HG02610 (cell line): ENCODE data around the gene PRDM7.
"Not testable (repeated sequence)": the region's sequence is repeated elsewhere in the genome, so short reads cannot be mapped to it uniquely, and the experiment has no call there.

Experiments
- ATAC-seq: cut with Tn5 transposase; IDR thresholded peaks from one replicate; pipeline ENCODE4 v1.9.1; 2021; ENCODE audit warnings: mild to moderate bottlenecking, moderate library complexity; ENCODE audit not compliant: unreplicated experiment

PRDM7 gene

GRCh38 chr16:90077240-90077756, at the start of gene PRDM7:
Gene PRDM7, minus strand, starts transcription at chr16:90077331. Its CDS starts 1,421 bp downstream, at chr16:90075910.
- ATAC-seq: peak; percentile 87

- not testable (repeated sequence) for ATAC-seq
These were observed 44.7 kb upstream of the PRDM7 start for GRCh38 chr16:90121846-90122245.

DNA sequence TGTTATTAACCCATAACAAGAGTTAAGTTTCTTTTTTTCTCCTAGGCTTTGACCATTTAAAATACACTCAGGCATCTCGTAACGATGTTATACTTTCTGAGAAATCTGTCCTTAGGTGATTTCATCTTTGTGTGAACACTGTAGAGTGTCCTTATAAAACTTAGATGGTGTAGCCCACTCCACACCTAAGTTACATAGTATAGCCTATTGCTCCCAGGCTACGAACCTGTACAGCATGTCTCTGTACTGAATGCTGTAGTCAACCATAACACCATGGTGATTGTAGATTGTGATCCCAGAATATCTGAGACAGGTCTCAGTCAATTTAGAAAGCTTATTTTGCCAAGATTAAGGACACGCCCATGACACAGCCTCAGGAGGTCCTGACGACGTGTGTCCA, 30.5 kb upstream of the PRDM7 start:
- not testable (repeated sequence) for ATAC-seq

DNA sequence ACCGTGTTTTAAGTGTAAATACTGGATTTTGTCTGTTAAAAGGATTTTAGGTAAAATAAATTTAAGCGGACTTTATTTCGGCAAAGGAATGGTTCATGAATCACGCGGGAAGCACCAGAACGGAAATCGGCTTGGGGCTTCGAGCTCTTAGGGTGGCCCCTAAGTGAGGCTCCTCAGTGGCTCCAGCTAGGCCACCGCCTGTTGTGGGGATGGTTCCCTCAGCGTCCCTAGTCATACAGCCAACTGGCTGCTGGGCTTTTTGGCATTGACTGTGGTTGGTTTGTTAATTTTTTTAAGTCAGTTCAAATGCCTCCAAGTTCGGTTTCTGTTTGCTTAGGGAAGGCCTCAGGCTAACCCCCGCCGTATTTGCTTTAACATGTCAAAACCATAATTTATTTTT, 29.9 kb upstream of the PRDM7 start:
- ATAC-seq: not testable (repeated sequence)

GRCh38 chr16:90106271-90106670, 29.1 kb upstream of the PRDM7 start:
- ATAC-seq: not testable (repeated sequence)

GRCh38 chr16:90104725-90105124, 27.6 kb upstream of the PRDM7 start:
- not testable (repeated sequence) for ATAC-seq

GRCh38 chr16:90102086-90102884, 25.2 kb upstream of the PRDM7 start:
- not testable (repeated sequence) for ATAC-seq

- not testable (repeated sequence) for ATAC-seq
These were observed 24.2 kb upstream of the PRDM7 start for GRCh38 chr16:90101332-90101731.

GRCh38 chr16:90100790-90101189, 23.7 kb upstream of the PRDM7 start:
- ATAC-seq: not testable (repeated sequence)

DNA sequence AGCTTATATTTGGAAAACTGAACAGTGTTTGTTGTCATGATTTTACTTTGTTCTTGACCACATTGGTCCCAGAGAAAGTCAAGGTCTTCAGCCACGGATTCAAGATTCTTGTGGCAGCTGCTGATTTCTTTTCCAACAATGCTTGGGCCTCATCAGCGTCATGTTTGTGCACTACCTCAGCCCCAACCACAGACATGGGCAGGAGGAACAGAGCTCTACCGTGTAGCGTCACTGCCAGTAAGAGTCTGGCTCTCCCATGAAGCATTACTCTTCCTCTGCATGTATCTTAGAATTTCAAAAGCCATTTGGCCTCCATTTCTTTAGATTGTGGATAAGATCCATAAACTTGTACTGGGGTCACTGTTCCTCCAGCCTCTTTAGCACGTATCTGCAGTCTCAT, 23.1 kb upstream of the PRDM7 start:
- not testable (repeated sequence) for ATAC-seq

DNA sequence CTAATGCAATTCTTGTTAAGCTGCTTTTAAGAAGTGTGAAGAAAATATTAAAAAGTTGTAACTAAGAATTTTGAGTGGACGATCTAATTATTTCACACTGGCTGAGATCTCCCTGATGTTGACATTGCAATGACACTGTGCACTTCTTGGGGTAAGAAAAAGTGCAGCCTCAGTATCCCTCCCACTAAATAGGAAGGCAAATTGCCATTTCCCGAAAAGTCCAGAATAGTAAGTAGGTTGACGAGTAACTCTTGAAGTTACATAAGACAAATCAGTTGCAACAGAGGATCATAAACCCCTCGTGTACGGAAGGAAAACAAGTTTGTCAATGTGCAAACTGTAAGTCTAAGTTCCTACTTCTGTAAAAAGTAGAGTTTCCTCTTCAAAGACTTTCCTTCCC, 21.8 kb upstream of the PRDM7 start:
- not testable (repeated sequence) for ATAC-seq

GRCh38 chr16:90097010-90097684, 20.0 kb upstream of the PRDM7 start:
- not testable (repeated sequence) for ATAC-seq

GRCh38 chr16:90094791-90095190, 17.7 kb upstream of the PRDM7 start:
- not testable (repeated sequence) for ATAC-seq

DNA sequence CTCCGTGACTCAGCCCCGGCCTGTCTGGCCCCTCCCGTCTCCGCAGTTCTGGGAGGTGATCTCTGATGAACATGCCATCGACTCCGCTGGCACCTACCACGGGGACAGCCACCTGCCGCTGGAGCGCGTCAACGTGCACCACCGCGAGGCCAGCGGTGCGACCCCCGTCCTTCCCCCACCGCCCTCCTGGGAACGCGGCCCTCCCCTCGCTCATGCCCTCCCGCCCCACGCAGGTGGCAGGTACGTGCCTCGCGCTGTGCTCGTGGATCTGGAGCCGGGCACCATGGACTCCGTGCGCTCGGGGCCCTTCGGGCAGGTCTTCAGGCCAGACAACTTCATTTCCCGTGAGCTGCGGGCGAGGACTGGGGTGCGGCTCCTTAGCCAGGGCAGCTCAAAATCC, 17.2 kb upstream of the PRDM7 start:
- not testable (repeated sequence) for ATAC-seq

- not testable (repeated sequence) for ATAC-seq
These were observed 16.7 kb upstream of the PRDM7 start for GRCh38 chr16:90093799-90094198.

DNA sequence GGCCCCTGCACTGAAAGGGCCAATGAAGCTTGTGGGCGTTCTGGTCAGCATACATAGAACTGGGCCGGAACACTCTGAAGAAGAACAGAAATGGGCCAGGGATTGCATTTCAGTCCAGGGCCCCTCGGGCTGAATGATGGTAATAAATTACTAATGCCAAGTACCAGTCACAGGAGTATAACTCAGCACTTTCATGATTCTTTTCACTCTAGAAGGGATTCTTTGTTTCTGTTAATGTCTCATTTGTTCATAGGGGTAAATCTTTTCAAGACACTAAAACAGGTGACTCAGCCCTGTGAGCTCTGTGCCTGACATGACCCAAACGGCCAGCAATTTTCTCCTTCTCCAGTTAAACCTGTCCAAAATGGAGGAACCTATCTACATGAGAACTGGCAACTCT, 15.7 kb upstream of the PRDM7 start:
- not testable (repeated sequence) for ATAC-seq

GRCh38 chr16:90084215-90084950, 7.3 kb upstream of the PRDM7 start:
- no peak for ATAC-seq

GRCh38 chr16:90083139-90083538, 6.0 kb upstream of the PRDM7 start:
- ATAC-seq: no peak

DNA sequence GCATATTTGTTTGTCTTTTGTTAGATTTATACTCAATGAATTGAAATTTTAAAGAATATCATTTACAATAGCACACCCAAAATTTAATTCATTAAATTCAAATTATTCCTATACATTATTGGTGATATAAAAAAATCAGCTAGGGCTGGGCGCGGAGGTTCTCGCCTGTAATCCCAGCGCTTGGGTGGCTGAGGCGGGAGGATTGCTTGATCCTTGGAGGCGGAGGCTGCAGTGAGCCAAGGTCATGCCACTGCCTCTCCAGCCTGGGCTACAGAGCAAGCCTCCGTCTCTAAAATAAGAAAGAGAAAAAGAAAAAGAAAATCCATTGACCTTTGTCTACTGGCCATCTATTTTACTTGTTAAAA, 4.5 kb upstream of the PRDM7 start:
- ATAC-seq: no peak

DNA sequence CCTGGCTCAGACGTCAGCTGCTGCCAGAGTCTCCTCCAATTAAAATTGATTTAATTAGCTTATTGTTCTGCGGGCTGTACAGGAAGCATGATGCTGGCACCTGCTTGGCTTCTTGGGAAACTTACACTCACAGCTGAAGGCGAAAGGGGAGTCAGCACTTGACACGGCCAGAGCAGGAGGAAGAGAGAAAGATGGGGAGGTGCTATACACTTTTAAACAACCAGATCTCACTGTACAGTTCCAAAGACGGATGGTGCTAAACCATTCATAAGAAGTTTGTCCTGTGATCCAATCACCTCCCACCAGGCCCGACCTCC, 1.4 kb upstream of the PRDM7 start:
- no peak for ATAC-seq
